Measurements from ENCODE around the gene ATP9A. TPM values are rescaled to one million over a fixed set of nuclear protein-coding genes. Genes with fewer than 3 reads are reported as not detected.
"Not testable (repeated sequence)": the region's sequence is repeated elsewhere in the genome, so short reads cannot be mapped to it uniquely, and the experiment has no call there.

Gene ATP9A
- total RNA-seq, 1 donor from 2014 or later: 88.1 TPM

GRCh38 chr20:51749674-51750036, 18.5 kb downstream of the ATP9A start:
- DNase-seq (ENCODE audit: low spot score, unreplicated experiment): no peak
- no peaks in the 10 kb centered on the region for H3K36me3 Mint-ChIP-seq (ENCODE audit: insufficient read depth)
- H3K4me3 Mint-ChIP-seq (ENCODE audit: low read depth): no peak overlapping the region
- peak overlapping the region; percentile 49 for H3K27ac Mint-ChIP-seq
- H3K9me3 Mint-ChIP-seq (ENCODE audit: low read depth): no peaks in the 10 kb centered on the region
- TF ChIP-seq CTCF (IDR thresholded peaks at IDR 0.05; ENCODE audit: unreplicated experiment): no peak
- peaks cover 19% of the 10 kb centered on the region for H3K4me1 Mint-ChIP-seq (ENCODE audit: low read depth)
- no peaks in the 10 kb centered on the region for H3K27me3 Mint-ChIP-seq

DNA sequence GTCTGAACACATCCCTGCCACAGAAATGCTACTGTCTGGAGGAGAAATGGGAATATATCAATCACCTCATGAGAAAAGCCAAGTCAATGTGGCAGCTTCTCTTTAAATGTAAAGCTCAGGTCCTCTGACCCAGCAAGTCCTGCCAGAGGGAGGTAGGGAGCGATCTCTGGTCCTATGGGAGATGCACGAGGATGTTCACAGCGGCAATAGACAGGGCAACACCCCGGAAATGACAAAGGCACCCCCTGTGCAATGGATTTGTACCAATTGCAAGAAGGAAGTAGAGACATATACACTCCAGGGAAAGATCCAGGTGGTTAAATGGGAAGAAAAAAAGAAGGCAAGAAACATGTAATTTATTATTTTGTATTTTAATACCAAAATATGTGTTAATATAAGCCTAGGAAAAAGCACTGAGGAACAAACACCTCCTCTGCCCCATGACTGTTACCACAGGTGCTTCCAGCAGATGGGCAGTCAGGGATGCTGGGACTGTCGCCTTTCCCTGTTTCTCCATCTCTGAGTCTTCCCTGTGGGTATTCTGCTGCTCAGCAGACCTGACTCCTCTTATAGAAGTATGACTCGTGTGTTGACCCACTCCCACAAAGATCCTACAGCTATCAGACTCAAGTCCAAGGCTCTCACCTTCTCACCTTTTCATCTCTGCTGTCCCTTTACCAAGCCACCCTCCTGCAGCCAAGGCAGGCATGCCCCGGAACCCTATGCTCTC, 20.8 kb downstream of the ATP9A start:
- H3K9me3 Mint-ChIP-seq (ENCODE audit: low read depth): no peaks in the 10 kb centered on the region
- no peaks in the 10 kb centered on the region for H3K36me3 Mint-ChIP-seq (ENCODE audit: insufficient read depth)
- H3K27ac Mint-ChIP-seq: peak overlapping the region; percentile 71
- peaks cover 26% of the 10 kb centered on the region for H3K4me1 Mint-ChIP-seq (ENCODE audit: low read depth)
- no peak for DNase-seq (ENCODE audit: low spot score, unreplicated experiment)
- no peaks in the 10 kb centered on the region for H3K27me3 Mint-ChIP-seq
- no peak for TF ChIP-seq CTCF (IDR thresholded peaks at IDR 0.05; ENCODE audit: unreplicated experiment)
- H3K4me3 Mint-ChIP-seq (ENCODE audit: low read depth): no peak overlapping the region

DNA sequence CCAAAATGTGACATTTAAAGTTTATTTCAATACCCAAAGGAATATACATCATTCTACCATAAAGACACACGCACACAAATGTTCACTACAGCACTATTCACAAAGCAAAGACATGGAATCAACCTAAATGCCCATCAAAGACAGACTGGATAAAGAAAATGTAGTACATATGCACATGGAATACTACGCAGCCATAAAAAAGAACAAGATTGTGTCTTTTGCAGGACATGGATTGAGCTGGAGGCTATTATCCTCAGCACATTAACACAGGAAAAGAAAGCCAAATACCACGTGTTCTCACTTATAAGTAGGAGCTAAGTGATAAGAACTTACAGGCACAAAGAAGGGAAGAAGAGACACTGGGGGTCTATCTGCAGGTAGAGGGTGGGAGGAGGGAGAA, 22.4 kb downstream of the ATP9A start:
- Mint-ChIP-seq H3K4me3 (ENCODE audit: low read depth) (no peak overlapping the region), H3K27me3 (no peaks in the 10 kb centered on the region), H3K4me1 (ENCODE audit: low read depth) (peaks cover 27% of the 10 kb centered on the region), H3K27ac (peak overlapping the region; percentile 88), H3K9me3 (ENCODE audit: low read depth) (no peaks in the 10 kb centered on the region), H3K36me3 (ENCODE audit: insufficient read depth) (no peaks in the 10 kb centered on the region)
- TF ChIP-seq CTCF (IDR thresholded peaks at IDR 0.05; ENCODE audit: unreplicated experiment): no peak
- DNase-seq (ENCODE audit: low spot score, unreplicated experiment): no peak

DNA sequence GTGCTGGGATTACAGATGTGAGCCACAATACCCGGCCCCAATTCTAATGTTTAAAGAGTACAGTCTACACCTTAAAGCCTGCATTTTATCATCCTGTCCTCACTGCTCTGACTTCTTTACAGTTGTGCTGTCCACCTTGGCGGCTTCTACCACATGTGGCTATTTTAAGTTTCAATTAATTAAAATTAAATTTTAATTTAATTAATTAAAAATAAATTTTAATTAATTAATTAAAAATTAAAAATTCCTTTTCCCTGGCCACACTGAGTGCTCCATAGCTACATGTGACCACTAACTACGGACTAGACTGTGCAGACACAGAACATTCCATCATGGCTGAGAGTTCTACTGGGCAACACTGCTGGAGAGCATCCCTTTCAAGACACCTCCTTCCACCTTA, 27.4 kb downstream of the ATP9A start:
- Mint-ChIP-seq H3K27me3 (no peaks in the 10 kb centered on the region), H3K4me3 (ENCODE audit: low read depth) (no peak overlapping the region), H3K4me1 (ENCODE audit: low read depth) (peaks cover 29% of the 10 kb centered on the region), H3K9me3 (ENCODE audit: low read depth) (no peaks in the 10 kb centered on the region), H3K27ac (no peak overlapping the region), H3K36me3 (ENCODE audit: insufficient read depth) (no peaks in the 10 kb centered on the region)
- DNase-seq (ENCODE audit: low spot score, unreplicated experiment): no peak
- TF ChIP-seq CTCF (IDR thresholded peaks at IDR 0.05; ENCODE audit: unreplicated experiment): no peak

DNA sequence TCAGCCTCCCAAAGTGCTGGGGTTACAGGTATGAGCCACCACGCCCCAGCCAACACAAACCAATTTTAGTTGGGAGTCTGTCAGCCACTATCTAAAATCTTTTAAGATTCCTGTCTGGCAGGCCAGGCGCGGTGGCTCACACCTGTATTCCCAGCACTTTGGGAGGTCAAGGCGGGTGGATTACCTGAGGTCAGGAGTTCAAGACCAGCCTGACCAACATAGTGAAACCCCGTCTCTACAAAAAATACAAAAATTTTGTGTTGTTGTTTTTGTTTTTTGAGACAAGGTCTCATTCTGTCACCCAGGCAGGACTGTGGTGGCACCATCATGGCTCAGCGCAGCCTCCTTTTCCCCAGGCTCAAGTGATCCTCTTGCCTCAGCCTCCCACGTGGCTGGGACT, 27.9 kb downstream of the ATP9A start:
- peaks cover 34% of the 10 kb centered on the region for H3K4me1 Mint-ChIP-seq (ENCODE audit: low read depth)
- not testable (repeated sequence) for H3K36me3 Mint-ChIP-seq (ENCODE audit: insufficient read depth); DNase-seq (ENCODE audit: low spot score, unreplicated experiment); H3K9me3 Mint-ChIP-seq (ENCODE audit: low read depth); H3K27me3 Mint-ChIP-seq; H3K27ac Mint-ChIP-seq; H3K4me3 Mint-ChIP-seq (ENCODE audit: low read depth)

GRCh38 chr20:51739722-51740249, 28.4 kb downstream of the ATP9A start:
- no peaks in the 10 kb centered on the region for H3K27me3 Mint-ChIP-seq
- TF ChIP-seq CTCF (IDR thresholded peaks at IDR 0.05; ENCODE audit: unreplicated experiment): no peak

More at GRCh38 chr20:51739722-51740249, 28.4 kb downstream of the ATP9A start:
- H3K27ac Mint-ChIP-seq: peak overlapping the region; percentile 84
- DNase-seq (ENCODE audit: low spot score, unreplicated experiment): no peak
- H3K36me3 Mint-ChIP-seq (ENCODE audit: insufficient read depth): no peaks in the 10 kb centered on the region
- H3K9me3 Mint-ChIP-seq (ENCODE audit: low read depth): no peaks in the 10 kb centered on the region
- no peak overlapping the region for H3K4me3 Mint-ChIP-seq (ENCODE audit: low read depth)
- H3K4me1 Mint-ChIP-seq (ENCODE audit: low read depth): peaks cover 38% of the 10 kb centered on the region

All from progenitor cell of endocrine pancreas (in vitro differentiated cells).